OCI-LY3 (cell line): ENCODE measurements around the gene MYCBP.
"Not testable (repeated sequence)": the region's sequence is repeated elsewhere in the genome, so short reads cannot be mapped to it uniquely, and the experiment has no call there.

Source experiments
- H2AFZ ChIP-seq: fragments of 200-600, 300-600 bp; shearing (Covaris generic); 2 replicates; pipeline ENCODE4 v1.6.0; 2014; ENCODE audit warnings: antibody characterized with exemption, low read depth, low read length
- H3K27ac ChIP-seq: fragments of 200-600, 300-600 bp; sonication (generic); 2 replicates; pipeline ENCODE4 v1.5.1; 2014; ENCODE audit warnings: mild to moderate bottlenecking, low read length, moderate library complexity, mixed read lengths
- H3K27me3 ChIP-seq: fragments of 200-600, 300-600 bp; sonication (generic); 2 replicates; pipeline ENCODE4 v1.6.1; 2014; ENCODE audit warnings: low read depth, low read length, mixed read lengths
- H3K36me3 ChIP-seq: fragments of 200-600, 300-600 bp; sonication (generic); replicated peaks from 2 replicates; pipeline ENCODE3; 2014; ENCODE audit warnings: low read depth, low read length, mixed read lengths
- H3K4me1 ChIP-seq: fragments of 300-600, 200-600 bp; sonication (generic); 2 replicates; pipeline ENCODE4 v1.6.1; 2014; ENCODE audit warnings: low read length, mixed read lengths
- H3K4me2 ChIP-seq: fragments of 200-600, 300-600 bp; sonication (generic); 2 replicates; pipeline ENCODE4 v1.6.1; 2014; ENCODE audit warnings: low read length, mixed read lengths
- H3K4me3 ChIP-seq: fragments of 300-600, 200-600 bp; sonication (generic); 2 replicates; pipeline ENCODE4 v1.5.1; 2014; ENCODE audit warnings: antibody characterized with exemption, mild to moderate bottlenecking, low read length, moderate library complexity
- H3K79me2 ChIP-seq: fragments of 300-600, 200-600 bp; shearing (Covaris generic); 2 replicates; pipeline ENCODE4 v1.6.1; 2014; ENCODE audit warnings: mild to moderate bottlenecking, low read length, mixed read lengths
- H3K9ac ChIP-seq: fragments of 300-600, 200-600 bp; shearing (Covaris generic); 2 replicates; pipeline ENCODE4 v1.6.0; 2014; ENCODE audit warnings: mild to moderate bottlenecking, low read length, moderate library complexity
- H3K9me3 ChIP-seq: fragments of 200-600, 300-600 bp; shearing (Covaris generic); 2 replicates; pipeline ENCODE4 v1.6.1; 2014; ENCODE audit warnings: low read length, mixed read lengths; ENCODE audit not compliant: insufficient read depth
- H4K20me1 ChIP-seq: fragments of 200-600, 300-600 bp; sonication (generic); 2 replicates; pipeline ENCODE4 v1.6.1; 2016; ENCODE audit warnings: low read length, mixed read lengths; ENCODE audit not compliant: insufficient read depth
- EZH2phosphoT487 ChIP-seq: fragments of 200-600 bp; shearing (Covaris generic); IDR thresholded peaks from 2 replicates; pipeline ENCODE4 v1.6.1; 2018; ENCODE audit warnings: antibody characterized with exemption, mixed run types, low read depth
- TF ChIP-seq, protein P1 (sequence below): fragments of 200-600, 300-600 bp; sonication (generic); IDR thresholded peaks from 2 replicates; pipeline ENCODE4 v1.5.1; 2014; ENCODE audit warnings: antibody characterized with exemption, low read length, low read depth

MYCBP gene

GRCh38 chr1:38858833-38859560 lies 14.2 kb downstream of the MYCBP start:
- Histone ChIP-seq H3K27me3 (no peaks in the 10 kb centered on the region), H3K36me3 (peaks cover 47% of the 10 kb centered on the region), H3K4me1 (peaks cover 48% of the 10 kb centered on the region), H4K20me1 (peaks cover 3% of the 10 kb centered on the region; the same call in 1 of the 2 replicates), H3K27ac (peak overlapping the region; percentile 99), H3K4me3 (peak overlapping the region; percentile 100), H3K9ac (peak overlapping the region; percentile 79), H3K79me2 (peaks cover 80% of the 10 kb centered on the region), H3K4me2 (peak overlapping the region; percentile 76), H2AFZ (no peak overlapping the region), H3K9me3 (no peaks in the 10 kb centered on the region)
- TF ChIP-seq, protein P1, sequence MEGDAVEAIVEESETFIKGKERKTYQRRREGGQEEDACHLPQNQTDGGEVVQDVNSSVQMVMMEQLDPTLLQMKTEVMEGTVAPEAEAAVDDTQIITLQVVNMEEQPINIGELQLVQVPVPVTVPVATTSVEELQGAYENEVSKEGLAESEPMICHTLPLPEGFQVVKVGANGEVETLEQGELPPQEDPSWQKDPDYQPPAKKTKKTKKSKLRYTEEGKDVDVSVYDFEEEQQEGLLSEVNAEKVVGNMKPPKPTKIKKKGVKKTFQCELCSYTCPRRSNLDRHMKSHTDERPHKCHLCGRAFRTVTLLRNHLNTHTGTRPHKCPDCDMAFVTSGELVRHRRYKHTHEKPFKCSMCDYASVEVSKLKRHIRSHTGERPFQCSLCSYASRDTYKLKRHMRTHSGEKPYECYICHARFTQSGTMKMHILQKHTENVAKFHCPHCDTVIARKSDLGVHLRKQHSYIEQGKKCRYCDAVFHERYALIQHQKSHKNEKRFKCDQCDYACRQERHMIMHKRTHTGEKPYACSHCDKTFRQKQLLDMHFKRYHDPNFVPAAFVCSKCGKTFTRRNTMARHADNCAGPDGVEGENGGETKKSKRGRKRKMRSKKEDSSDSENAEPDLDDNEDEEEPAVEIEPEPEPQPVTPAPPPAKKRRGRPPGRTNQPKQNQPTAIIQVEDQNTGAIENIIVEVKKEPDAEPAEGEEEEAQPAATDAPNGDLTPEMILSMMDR, result no peak
- no peak for TF ChIP-seq EZH2phosphoT487

DNA sequence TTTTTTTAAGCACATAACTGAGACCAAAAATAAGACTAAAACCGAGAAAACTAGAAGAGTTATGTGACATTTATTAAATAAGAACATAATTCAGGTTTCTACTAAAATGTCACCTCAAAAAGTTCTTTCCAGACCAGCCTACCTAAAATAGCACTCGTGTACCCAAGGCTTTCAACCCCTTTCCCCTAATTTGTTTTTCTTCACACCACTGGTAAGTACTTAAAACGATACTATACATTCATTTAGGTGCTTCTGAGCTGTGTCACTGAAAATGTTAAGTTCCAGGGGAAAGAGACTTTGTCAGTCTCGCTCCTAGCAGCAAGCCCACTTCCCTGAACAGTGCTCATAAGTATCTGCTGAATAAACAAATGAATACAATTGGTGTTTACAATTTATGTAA lies 20.4 kb downstream of the MYCBP start:
- H3K4me3 ChIP-seq, result peak overlapping the region; percentile 54
- no peaks in the 10 kb centered on the region for H3K9me3 ChIP-seq
- H3K79me2 ChIP-seq, result peaks cover 72% of the 10 kb centered on the region
- H3K4me2 ChIP-seq, result peak overlapping the region; percentile 75
- H2AFZ ChIP-seq, result no peak overlapping the region
- peak overlapping the region; percentile 59 for H3K9ac ChIP-seq
- peaks cover 55% of the 10 kb centered on the region for H3K36me3 ChIP-seq
- peaks cover 80% of the 10 kb centered on the region for H3K4me1 ChIP-seq
- no peaks in the 10 kb centered on the region; the same call in 1 of the 2 replicates for H4K20me1 ChIP-seq
- peak overlapping the region; percentile 98 for H3K27ac ChIP-seq
- no peaks in the 10 kb centered on the region for H3K27me3 ChIP-seq
- TF ChIP-seq, protein P1, result no peak
- TF ChIP-seq EZH2phosphoT487, result no peak

GRCh38 chr1:38848071-38848470 lies 25.1 kb downstream of the MYCBP start:
- Histone ChIP-seq H3K36me3 (peaks cover 47% of the 10 kb centered on the region), H3K9ac (peak overlapping the region; percentile 50)

GRCh38 chr1:38846210-38846609 lies 26.9 kb downstream of the MYCBP start:
- Histone ChIP-seq H3K27me3 (no peaks in the 10 kb centered on the region), H3K4me2 (no peak overlapping the region), H4K20me1 (0 out of 2 replicates have a peak, but pooled peaks cover 7% of the 10 kb centered on the region), H3K9me3 (no peaks in the 10 kb centered on the region), H3K27ac (no peak overlapping the region), H3K4me1 (peaks cover 30% of the 10 kb centered on the region), H3K79me2 (peaks cover 76% of the 10 kb centered on the region), H2AFZ (no peak overlapping the region), H3K4me3 (no peak overlapping the region), H3K9ac (no peak overlapping the region), H3K36me3 (peaks cover 43% of the 10 kb centered on the region)
- TF ChIP-seq, protein P1, result no peak
- TF ChIP-seq EZH2phosphoT487, result no peak

More at GRCh38 chr1:38848071-38848470, 25.1 kb downstream of the MYCBP start:
- peaks cover 76% of the 10 kb centered on the region for H3K79me2 ChIP-seq
- H3K4me3 ChIP-seq, result peak overlapping the region; percentile 16; the same call in 1 of the 2 replicates
- TF ChIP-seq, protein P1, result no peak
- no peak for TF ChIP-seq EZH2phosphoT487
- peaks cover 47% of the 10 kb centered on the region for H3K4me1 ChIP-seq
- H3K9me3 ChIP-seq, result no peaks in the 10 kb centered on the region
- H3K4me2 ChIP-seq, result peak overlapping the region; percentile 54
- H4K20me1 ChIP-seq, result no peaks in the 10 kb centered on the region
- H3K27ac ChIP-seq, result peak overlapping the region; percentile 89
- no peak overlapping the region for H2AFZ ChIP-seq
- H3K27me3 ChIP-seq, result no peaks in the 10 kb centered on the region

DNA sequence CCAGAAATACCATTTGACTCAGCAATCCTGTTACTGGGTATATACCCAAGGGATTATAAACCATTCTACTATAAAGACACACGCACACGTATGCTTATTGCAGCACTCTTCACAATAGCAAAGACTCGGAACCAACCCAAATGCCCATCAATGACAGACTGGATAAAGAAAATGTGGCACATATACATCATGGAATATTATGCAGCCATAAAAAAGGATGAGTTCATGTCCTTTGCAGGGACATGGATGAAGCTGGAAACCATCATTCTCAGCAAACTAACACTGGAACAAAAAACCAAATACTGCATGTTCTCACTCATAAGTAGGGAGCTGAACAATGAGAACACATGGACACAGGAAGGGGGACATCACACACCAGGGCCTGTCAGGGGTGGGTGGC lies 28.1 kb downstream of the MYCBP start:
- H2AFZ ChIP-seq, result not testable (repeated sequence)
- H3K36me3 ChIP-seq, result peaks cover 37% of the 10 kb centered on the region

More for the DNA sequence above, 28.1 kb downstream of the MYCBP start:
- H3K4me3 ChIP-seq, H3K9me3 ChIP-seq, H3K9ac ChIP-seq, H3K4me2 ChIP-seq, H3K27me3 ChIP-seq, H3K27ac ChIP-seq: not testable (repeated sequence)
- Histone ChIP-seq H3K79me2 (peaks cover 71% of the 10 kb centered on the region), H4K20me1 (peaks cover 14% of the 10 kb centered on the region; the same call in 1 of the 2 replicates), H3K4me1 (peaks cover 22% of the 10 kb centered on the region)
